Immature natural killer cell (primary cell): ENCODE measurements around the gene DMRTA2. TPM values are rescaled to one million over a fixed set of nuclear protein-coding genes. Genes with fewer than 3 reads are reported as not detected.

Source experiments
- DNase-seq, 3 donors: peaks; one replicate each; pipeline ENCODE4 v3.0.0; 2022; ENCODE audit warnings: mixed read lengths in 1 of 3
- H3K27ac Mint-ChIP-seq, 6 donors: one replicate each; pipeline ENCODE4 v1.8.0; 2020; ENCODE audit warnings: mixed read lengths in 6 of 6, mild to moderate bottlenecking in 5 of 6, inconsistent platforms in 4 of 6, moderate library complexity in 3 of 6
- H3K27me3 Mint-ChIP-seq, 3 donors: one replicate each; pipeline ENCODE4 v1.8.0; 2020 to 2021; ENCODE audit warnings: low read depth in 3 of 3, mild to moderate bottlenecking in 3 of 3, mixed read lengths in 3 of 3, moderate library complexity in 3 of 3, inconsistent platforms in 1 of 3
- H3K36me3 Mint-ChIP-seq, 3 donors: one replicate each; pipeline ENCODE4 v1.8.0; 2020; ENCODE audit warnings: mixed read lengths in 3 of 3, inconsistent platforms in 2 of 3, mild to moderate bottlenecking in 2 of 3
- H3K4me1 Mint-ChIP-seq, 2 donors: one replicate each; pipeline ENCODE4 v1.8.0; 2020; ENCODE audit warnings: inconsistent platforms in 2 of 2, mild to moderate bottlenecking in 2 of 2, mixed read lengths in 2 of 2, moderate library complexity in 1 of 2
- H3K4me3 Mint-ChIP-seq, 5 donors: one replicate each; pipeline ENCODE4 v1.8.0; 2020; ENCODE audit warnings: mild to moderate bottlenecking in 5 of 5, mixed read lengths in 5 of 5, inconsistent platforms in 3 of 5, moderate library complexity in 3 of 5
- H3K9me3 Mint-ChIP-seq, 6 donors: one replicate each; pipeline ENCODE4 v1.8.0; 2020; ENCODE audit warnings: mild to moderate bottlenecking in 6 of 6, mixed read lengths in 6 of 6, inconsistent platforms in 4 of 6, moderate library complexity in 3 of 6
- polyA plus RNA-seq, 3 donors: library from polyadenylated mRNA; unstranded; fragments of 300-500 nt; fragmentation: Illumina TruSeq; gene quantifications; one replicate each; pipeline ENCODE4 v1.2.3, GENCODE V29; 2021

DMRTA2 gene
- polyA plus RNA-seq, 3 donors from 2014 or later = not detected

DNA sequence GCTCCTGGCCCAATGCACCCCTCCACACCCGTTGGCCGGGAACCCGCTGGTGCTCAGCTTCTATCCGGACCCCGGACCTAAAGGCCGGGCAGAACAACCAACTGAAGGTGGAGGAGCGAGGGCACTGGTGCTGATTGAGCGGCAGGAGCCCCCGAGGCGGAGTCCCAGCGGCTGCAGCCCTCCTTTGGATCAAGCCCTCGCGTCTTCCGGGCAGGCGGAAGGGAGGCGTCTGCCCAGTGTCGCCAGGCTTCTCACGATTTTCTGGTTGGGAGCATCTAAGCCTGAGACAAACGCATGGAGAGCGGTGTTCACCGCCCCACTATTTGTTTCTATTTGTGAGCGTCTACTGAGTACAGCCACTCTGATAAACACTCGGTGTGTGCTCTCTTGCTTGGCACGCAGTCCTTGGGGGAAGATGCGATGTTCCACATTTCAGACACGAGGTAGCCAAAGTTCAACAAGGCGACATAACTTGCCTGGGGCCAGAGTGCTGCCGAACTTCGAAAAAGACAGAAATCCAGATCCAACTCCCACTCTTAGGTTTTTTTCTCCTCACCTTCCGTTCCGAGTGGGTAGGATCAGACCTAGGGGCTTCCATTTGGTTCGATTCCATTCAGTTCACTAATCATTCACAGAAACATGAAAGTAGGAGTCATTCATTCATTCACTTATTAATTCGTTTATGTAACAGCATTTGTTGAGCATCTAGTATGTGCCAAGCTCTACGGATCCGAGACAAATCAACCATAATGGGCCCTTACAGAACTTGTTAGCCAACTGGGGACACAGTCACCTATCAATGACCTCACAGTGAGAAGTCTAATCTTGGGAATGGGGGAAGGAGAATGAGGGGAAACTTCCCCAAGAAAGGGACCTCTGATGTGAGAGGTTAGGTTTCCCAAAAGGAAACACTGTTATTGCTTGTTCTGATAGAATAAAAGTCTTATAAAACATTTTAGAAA, 4.9 kb upstream of the DMRTA2 start:
- Mint-ChIP-seq H3K4me3 (peak overlapping the region in 2 of 5 donors; percentile 4 to 35), H3K4me1 (peaks cover 25 to 40% of the 10 kb centered on the region in 2 donors), H3K9me3 (no peaks in the 10 kb centered on the region), H3K27me3 (peaks cover 39 to 62% (median 49%) of the 10 kb centered on the region in 3 donors), H3K36me3 (peaks cover 0 to 6% (median 0%) of the 10 kb centered on the region in 3 donors), H3K27ac (no peak overlapping the region)
- no peak for DNase-seq

DNA sequence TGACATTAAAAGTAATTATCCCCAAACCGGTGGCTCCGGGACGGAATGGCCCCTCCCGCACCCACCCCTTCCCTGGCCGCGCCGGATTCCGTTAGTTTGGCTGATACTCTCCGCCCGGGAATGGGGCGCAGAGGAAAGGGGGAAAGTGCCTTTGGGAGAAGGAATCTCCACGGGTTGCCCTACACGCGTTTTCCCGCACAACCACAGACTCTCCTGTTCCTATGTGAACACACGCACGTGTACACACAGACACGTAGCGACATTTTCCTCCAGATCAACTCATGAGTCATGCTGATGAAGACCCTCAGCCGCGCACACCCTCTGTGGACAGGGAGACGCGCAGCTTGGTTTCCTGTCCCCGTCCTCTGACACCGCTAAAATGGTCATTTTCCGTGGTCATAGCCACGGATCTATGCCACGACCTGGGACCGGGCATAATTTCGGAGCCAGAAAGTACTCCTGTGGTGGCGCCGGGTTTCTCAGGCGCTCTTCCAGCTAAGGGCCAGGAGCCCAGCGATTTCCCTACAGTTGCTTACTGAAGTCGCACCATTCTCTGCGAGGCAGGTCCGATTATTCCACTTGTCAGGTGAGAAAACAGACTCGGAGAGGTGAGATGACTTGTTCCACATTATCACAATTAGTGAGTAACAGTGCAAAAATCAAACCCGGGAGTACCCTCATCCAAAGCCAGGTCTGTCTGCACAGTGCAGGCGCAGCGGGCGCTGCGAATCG, 4.0 kb upstream of the DMRTA2 start:
- DNase-seq = no peak
- peak overlapping the region in 2 of 5 donors; percentile 44 to 55 for H3K4me3 Mint-ChIP-seq
- peaks cover 41 to 63% (median 49%) of the 10 kb centered on the region in 3 donors for H3K27me3 Mint-ChIP-seq
- H3K27ac Mint-ChIP-seq = no peak overlapping the region
- H3K4me1 Mint-ChIP-seq = peaks cover 30 to 41% of the 10 kb centered on the region in 2 donors
- H3K36me3 Mint-ChIP-seq = peaks cover 0 to 6% (median 0%) of the 10 kb centered on the region in 3 donors
- no peaks in the 10 kb centered on the region for H3K9me3 Mint-ChIP-seq

DNA sequence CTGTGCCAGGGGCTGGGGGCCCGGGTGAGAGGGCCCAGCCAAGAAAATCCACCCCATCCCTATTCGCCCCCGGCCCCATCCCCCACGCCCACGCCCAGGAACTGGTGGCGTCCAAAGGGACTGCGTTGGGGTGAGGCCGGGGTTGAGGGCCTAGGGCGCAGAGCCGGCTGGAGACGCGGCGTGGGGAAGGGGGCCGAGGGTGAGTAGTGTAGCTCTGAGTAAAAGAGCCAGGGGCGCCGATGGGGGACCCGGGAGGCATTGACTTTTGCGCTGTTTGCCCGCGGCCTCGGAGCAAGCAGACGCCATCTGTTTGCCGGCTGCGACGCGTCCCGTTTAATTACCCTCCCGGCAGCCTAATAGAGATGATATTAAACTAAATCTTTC, 3.5 kb upstream of the DMRTA2 start:
- no peak overlapping the region for H3K4me3 Mint-ChIP-seq
- no peak overlapping the region for H3K27ac Mint-ChIP-seq
- H3K4me1 Mint-ChIP-seq = peaks cover 34 to 46% of the 10 kb centered on the region in 2 donors
- H3K9me3 Mint-ChIP-seq = no peaks in the 10 kb centered on the region
- H3K36me3 Mint-ChIP-seq = peaks cover 0 to 6% (median 3%) of the 10 kb centered on the region in 3 donors
- peaks cover 45 to 65% (median 54%) of the 10 kb centered on the region in 3 donors for H3K27me3 Mint-ChIP-seq
- no peak for DNase-seq

DNA sequence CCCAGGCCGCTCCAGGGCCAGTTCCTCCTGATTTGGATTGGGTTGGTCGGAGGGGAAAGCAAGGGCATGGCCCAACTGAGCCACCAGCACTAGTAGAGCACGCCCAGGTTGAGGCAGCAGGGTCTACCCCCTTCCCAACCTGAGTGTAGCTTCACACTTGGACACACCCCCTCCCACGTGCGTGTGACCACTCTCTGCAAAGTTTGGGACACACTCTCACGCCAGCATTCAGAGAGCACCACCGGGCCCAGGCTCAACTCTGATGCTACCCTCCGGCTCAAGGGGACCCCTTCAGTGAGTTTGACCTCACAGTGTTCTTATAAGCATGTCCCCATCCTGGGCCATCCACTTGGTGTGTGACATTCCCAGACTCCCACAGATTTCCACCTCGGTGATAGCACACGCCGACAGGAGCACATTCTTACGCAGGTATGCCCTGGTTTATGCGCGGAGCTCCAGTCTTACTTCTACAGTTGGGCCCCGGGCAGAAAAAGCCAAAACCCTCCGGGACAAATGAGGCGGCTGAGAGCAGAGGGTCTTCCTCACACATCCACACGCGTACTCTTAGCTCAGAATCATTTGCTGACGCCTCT, 3.0 kb upstream of the DMRTA2 start:
- Mint-ChIP-seq H3K4me3 (peak overlapping the region in 2 of 5 donors; percentile 12 to 35), H3K4me1 (peaks cover 37 to 49% of the 10 kb centered on the region in 2 donors), H3K9me3 (no peaks in the 10 kb centered on the region), H3K27me3 (peaks cover 46 to 63% (median 58%) of the 10 kb centered on the region in 3 donors), H3K27ac (no peak overlapping the region), H3K36me3 (peaks cover 0 to 6% (median 4%) of the 10 kb centered on the region in 3 donors)
- no peak for DNase-seq

DNA sequence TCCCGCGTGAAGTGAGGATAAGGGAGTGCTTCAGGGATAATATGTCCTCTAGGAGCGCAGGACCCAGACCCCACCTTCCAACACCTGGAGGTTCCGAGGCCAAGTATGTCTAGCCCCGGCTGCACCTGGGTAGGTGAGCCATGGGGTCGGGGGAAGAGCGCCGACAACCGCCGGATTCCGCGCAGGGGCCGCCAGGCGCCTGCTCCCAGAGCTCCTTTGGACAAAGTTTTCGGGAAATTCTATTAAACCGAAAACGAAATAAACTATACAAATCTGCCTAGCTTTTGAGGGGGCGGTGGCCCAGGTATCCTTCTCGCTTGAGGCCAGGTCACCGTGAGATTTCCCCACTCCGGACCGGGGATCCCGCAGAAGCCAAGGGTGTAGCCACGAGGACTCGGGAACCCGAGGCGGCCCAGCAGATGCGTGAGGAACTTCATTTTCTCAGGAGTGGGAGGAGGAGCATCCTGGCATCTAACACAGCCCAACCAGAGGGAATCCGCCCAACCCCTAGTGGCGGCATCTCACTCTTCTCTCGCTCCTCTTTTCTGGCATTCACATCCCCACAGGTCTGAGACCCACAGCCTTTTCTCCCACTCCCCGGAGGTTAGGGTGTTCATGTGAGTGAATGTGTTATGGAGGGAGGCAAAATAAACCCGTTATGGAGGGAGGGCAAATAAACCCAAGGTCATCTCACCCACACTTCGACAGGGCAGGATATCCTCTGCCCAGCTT, 2.3 kb upstream of the DMRTA2 start:
- Mint-ChIP-seq H3K4me3 (peak overlapping the region; percentile 85 to 96 (median 89)), H3K9me3 (no peaks in the 10 kb centered on the region), H3K36me3 (peaks cover 0 to 6% (median 4%) of the 10 kb centered on the region in 3 donors), H3K27ac (no peak overlapping the region), H3K27me3 (peaks cover 40 to 57% (median 57%) of the 10 kb centered on the region in 3 donors), H3K4me1 (peaks cover 38 to 49% of the 10 kb centered on the region in 2 donors)
- no peak for DNase-seq

DNA sequence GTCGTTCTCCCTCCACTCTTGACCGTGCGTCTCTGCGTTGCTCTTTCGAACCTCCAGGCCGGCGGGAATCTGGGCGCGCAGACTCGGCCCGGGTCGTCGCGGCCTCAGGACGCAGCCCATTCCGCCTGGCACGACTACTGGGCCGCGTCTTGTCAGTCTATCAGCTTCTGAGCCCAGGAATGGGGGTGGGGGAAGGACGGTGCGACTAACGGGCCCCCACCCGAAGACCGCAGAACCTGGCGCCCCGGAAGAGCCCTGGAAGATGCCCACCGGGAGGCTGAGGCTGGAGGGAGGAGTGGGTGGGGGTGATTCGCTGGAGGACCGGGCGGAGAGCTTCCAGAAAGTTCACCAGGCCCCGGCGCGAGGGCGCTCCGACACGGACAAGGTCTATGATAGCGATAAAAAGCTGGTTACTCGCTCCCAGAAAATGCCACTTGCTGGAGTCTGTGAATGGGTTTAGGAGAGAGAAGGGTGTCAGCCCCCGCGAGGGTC, 1.7 kb upstream of the DMRTA2 start:
- Mint-ChIP-seq H3K9me3 (no peaks in the 10 kb centered on the region), H3K27ac (no peak overlapping the region), H3K27me3 (peaks cover 41 to 59% (median 54%) of the 10 kb centered on the region in 3 donors), H3K4me1 (peaks cover 44 to 56% of the 10 kb centered on the region in 2 donors), H3K4me3 (peak overlapping the region; percentile 85 to 96 (median 89)), H3K36me3 (peaks cover 0 to 6% (median 4%) of the 10 kb centered on the region in 3 donors)
- no peak for DNase-seq

DNA sequence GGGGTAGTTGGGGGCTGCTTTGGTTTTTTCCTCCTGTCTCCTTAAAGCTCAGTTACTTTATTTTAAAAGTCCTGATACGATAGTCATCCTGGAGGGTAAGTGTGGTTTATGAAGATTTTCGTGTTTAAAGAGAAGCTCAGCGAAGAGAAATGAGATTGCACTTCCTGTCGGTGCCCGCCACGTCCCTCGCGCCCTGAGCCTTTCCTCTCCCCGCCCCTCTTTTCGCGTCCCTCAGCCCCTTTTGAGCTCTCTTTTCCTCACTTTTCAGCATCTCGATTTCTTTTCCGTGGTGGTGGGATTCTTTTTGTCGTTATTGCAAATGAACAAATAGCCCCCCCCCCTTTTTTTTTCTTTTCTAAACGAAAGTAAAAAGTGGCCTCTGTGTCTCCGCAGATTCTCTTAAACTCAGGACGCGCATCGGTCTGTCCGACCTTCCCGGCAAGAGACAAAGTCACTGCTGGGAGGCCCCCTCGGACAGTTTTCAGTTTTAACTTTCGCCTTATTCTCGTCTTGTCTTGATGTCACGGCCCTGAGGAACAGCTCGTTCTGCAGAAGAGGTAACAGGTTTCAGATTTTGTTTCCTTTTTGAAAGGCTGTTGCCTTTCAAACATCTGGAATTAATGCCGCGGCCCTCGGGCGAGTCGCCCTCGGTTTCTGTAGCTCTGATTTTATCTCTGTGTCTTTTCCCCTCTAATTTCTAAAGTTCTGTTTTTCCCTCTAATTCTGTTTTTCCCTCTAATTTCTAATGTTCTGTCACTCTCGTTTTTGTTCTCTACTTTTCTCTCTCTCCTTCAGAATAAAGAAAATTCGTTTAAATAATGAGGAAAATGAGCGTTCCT, 1.0 kb upstream of the DMRTA2 start:
- Mint-ChIP-seq H3K27me3 (peaks cover 44 to 58% (median 55%) of the 10 kb centered on the region in 3 donors), H3K27ac (peak overlapping the region in 2 of 6 donors; percentile 37 to 58), H3K9me3 (no peaks in the 10 kb centered on the region), H3K4me1 (peaks cover 49 to 60% of the 10 kb centered on the region in 2 donors), H3K4me3 (peak overlapping the region; percentile 85 to 96 (median 89)), H3K36me3 (peaks cover 0 to 6% (median 4%) of the 10 kb centered on the region in 3 donors)
- DNase-seq = no peak

DNA sequence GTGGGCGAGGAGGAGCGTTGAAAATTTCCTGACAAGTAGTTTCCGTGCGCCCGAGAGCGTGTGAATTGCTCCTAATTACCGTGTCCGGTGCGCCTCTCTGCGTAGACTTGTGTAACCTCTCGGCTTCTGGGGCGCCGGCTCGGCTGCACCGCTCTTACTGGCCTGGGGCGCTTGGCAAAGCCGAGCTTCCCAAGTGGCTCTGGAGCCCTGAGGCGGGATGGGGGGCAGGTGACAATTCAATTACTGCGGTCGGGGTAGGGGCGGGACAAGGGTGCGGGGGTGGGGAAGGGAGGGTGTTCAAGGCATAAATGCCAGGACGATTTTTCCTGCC, 392 bp upstream of the DMRTA2 start:
- Mint-ChIP-seq H3K4me1 (peaks cover 49 to 60% of the 10 kb centered on the region in 2 donors), H3K27ac (no peak overlapping the region)

DNA sequence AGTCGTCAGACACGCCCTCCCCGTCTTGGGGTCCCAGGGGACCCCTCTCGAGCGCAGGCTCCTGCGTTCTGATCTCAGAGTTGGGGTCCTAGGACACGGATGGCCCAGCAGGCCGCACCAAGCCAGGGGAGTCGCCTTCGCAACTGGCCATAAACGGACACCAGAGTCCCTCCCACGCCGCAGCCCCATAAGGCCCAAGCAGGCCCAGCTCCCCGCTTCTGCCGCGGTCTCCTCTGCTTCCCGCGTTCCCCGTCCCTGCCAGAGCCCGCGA, 633 bp downstream of the DMRTA2 start:
- peaks cover 42 to 56% (median 51%) of the 10 kb centered on the region in 3 donors for H3K27me3 Mint-ChIP-seq
- no peaks in the 10 kb centered on the region for H3K9me3 Mint-ChIP-seq
- H3K4me3 Mint-ChIP-seq = peak overlapping the region in 3 of 5 donors; percentile 29 to 70 (median 54)
- H3K36me3 Mint-ChIP-seq = peaks cover 0 to 6% (median 4%) of the 10 kb centered on the region in 3 donors
- peaks cover 53 to 60% of the 10 kb centered on the region in 2 donors for H3K4me1 Mint-ChIP-seq
- no peak overlapping the region for H3K27ac Mint-ChIP-seq
- no peak for DNase-seq

More for the DNA sequence above, 392 bp upstream of the DMRTA2 start:
- DNase-seq = no peak
- Mint-ChIP-seq H3K4me3 (peak overlapping the region; percentile 85 to 96 (median 89)), H3K9me3 (no peaks in the 10 kb centered on the region), H3K36me3 (peaks cover 0 to 6% (median 4%) of the 10 kb centered on the region in 3 donors), H3K27me3 (peaks cover 44 to 58% (median 55%) of the 10 kb centered on the region in 3 donors)

DNA sequence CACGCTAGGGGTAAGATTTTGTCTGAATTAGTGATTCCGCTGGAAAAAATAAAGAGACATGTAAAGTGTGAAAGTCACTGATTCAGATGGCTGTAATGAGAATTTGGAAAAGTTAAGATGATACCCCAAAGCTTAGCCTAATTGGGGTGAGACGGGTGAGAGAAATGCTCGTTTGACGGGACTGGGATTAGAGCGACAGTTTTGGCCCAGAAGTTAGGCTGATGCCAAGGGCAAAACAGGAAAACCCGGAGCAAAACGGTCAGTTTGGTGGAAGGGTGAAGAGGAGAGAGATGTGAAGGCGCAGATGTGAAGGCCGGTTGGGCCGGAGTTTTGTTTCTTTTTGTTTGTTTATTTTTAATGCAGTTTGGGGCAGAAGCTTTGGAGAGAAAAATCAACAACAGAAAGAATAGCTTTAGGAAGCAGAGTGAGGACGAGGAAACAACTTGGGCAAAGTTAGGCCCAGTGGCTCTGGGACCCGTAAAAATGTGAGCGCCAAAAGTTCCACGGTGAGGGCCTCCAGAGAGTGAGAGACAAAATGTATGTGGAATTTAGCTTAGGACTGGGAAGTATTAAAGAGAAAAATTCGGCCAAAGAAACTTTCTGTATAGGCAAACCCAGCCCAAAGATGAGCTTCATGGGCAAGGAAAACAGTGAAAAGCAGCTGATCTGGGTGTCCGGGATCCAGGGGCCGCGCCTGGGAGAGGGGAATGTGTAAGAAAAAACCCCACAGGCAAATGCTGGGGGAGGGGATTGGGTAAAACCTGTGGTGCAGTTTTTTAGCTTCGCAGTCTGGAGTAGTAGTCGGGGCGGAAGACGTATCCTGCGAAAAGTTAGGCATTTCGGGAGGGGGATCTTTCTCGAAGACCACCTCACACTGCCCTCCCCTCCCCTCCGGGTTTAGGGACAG, 1.2 kb downstream of the DMRTA2 start:
- no peak overlapping the region for H3K27ac Mint-ChIP-seq
- H3K9me3 Mint-ChIP-seq = no peaks in the 10 kb centered on the region
- H3K27me3 Mint-ChIP-seq = peaks cover 41 to 53% (median 48%) of the 10 kb centered on the region in 3 donors
- DNase-seq = no peak
- H3K4me1 Mint-ChIP-seq = peaks cover 51 to 57% of the 10 kb centered on the region in 2 donors
- H3K36me3 Mint-ChIP-seq = peaks cover 0 to 6% (median 4%) of the 10 kb centered on the region in 3 donors
- H3K4me3 Mint-ChIP-seq = peak overlapping the region; percentile 52 to 65 (median 59)

DNA sequence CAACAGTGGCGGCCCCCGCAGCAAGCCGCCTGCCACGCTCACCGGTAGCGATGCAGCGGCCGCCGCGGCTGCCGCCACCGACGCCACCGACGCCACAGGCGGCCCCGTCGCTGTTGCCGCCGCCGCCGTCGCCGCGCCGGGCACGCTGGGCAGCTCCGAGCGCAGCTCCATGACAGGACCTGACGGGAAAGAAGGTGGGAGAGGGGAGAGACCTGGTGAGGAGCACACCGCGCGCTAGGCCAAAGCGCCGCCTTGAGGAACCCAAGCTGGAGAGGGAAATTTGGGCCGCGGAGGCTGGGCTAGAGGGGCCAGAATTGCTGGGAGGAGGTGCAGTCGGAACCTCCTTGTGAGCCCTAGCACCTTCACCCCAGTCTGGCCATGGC, 1.9 kb downstream of the DMRTA2 start:
- H3K27ac Mint-ChIP-seq = no peak overlapping the region
- peaks cover 51 to 55% of the 10 kb centered on the region in 2 donors for H3K4me1 Mint-ChIP-seq
- peak overlapping the region in 2 of 5 donors; percentile 6 to 65 for H3K4me3 Mint-ChIP-seq
- DNase-seq = no peak
- peaks cover 0 to 6% (median 4%) of the 10 kb centered on the region in 3 donors for H3K36me3 Mint-ChIP-seq
- H3K27me3 Mint-ChIP-seq = peaks cover 43 to 59% (median 54%) of the 10 kb centered on the region in 3 donors
- H3K9me3 Mint-ChIP-seq = peaks cover 0 to 1% (median 0%) of the 10 kb centered on the region in 6 donors
